D721Med (cell line): ENCODE measurements around the gene CNGA1.

Source experiments
- DNase-seq: peaks from one replicate; pipeline ENCODE4 v3.0.0; 2011; ENCODE audit warnings: low spot score; ENCODE audit not compliant: insufficient read length
- FAIRE-seq: peaks from 2 replicates; lab custom pipeline; 2011; peaks lifted over from hg19 to GRCh38; lab: Jason Lieb, UNC
- TF ChIP-seq, protein P1 (sequence below): IDR thresholded peaks from 2 replicates; pipeline ENCODE4 v1.5.1; 2012; ENCODE audit warnings: mild to moderate bottlenecking, control low read depth; ENCODE audit not compliant: insufficient read depth; ENCODE audit errors: missing control alignments

CNGA1 gene

GRCh38 chr4:47972721-47973120 is 43.8 kb downstream of the CNGA1 start:
- no peak for DNase-seq
- TF ChIP-seq, protein P1, sequence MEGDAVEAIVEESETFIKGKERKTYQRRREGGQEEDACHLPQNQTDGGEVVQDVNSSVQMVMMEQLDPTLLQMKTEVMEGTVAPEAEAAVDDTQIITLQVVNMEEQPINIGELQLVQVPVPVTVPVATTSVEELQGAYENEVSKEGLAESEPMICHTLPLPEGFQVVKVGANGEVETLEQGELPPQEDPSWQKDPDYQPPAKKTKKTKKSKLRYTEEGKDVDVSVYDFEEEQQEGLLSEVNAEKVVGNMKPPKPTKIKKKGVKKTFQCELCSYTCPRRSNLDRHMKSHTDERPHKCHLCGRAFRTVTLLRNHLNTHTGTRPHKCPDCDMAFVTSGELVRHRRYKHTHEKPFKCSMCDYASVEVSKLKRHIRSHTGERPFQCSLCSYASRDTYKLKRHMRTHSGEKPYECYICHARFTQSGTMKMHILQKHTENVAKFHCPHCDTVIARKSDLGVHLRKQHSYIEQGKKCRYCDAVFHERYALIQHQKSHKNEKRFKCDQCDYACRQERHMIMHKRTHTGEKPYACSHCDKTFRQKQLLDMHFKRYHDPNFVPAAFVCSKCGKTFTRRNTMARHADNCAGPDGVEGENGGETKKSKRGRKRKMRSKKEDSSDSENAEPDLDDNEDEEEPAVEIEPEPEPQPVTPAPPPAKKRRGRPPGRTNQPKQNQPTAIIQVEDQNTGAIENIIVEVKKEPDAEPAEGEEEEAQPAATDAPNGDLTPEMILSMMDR, result no peak
- no peak for FAIRE-seq

GRCh38 chr4:47972181-47972580 is 44.3 kb downstream of the CNGA1 start:
- FAIRE-seq (no peak), DNase-seq (no peak)
- TF ChIP-seq, protein P1, result no peak

DNA sequence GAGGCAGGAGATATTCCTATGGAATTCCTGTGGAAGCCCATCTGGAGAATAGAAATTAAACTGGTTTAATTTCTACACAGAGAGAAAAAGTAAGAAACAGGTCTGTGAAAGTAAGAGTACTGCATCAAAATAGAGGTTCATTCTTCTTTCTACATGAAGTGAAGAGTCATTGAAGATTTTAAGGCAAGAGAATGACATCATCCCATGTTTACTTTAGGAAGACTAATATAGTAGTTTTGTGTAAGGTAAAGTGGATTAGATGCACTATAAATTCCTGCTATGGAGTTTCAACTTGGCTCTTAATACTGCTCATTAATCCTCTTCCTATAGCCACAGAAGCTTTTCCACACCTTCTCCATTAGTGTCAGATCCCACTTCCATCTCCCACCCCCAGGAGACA is 47.6 kb downstream of the CNGA1 start:
- FAIRE-seq (no peak), DNase-seq (no peak)
- TF ChIP-seq, protein P1, result no peak

GRCh38 chr4:47954677-47955076 is 61.8 kb downstream of the CNGA1 start:
- DNase-seq (no peak), FAIRE-seq (no peak)
- TF ChIP-seq, protein P1, result no peak

DNA sequence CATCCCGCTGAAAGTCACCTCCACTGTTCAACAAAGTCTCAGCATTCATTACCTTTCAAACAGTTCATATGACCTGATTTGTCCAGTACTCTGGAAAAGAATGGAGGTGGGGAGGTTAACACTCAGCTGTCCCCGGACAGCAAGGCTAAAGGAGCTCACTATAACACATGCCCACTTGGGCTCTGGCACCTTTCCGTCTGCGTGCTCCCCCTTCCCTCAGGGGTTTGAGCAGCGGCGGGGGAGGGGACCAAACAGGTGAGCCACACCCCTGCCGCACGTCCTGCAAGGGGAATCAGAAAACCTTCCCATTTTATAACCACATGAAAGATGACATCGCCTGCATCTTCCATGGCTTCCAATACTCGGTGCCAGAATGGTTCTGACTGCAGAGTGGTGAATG is 62.2 kb downstream of the CNGA1 start:
- no peak for DNase-seq
- TF ChIP-seq, protein P1, result no peak
- no peak for FAIRE-seq

DNA sequence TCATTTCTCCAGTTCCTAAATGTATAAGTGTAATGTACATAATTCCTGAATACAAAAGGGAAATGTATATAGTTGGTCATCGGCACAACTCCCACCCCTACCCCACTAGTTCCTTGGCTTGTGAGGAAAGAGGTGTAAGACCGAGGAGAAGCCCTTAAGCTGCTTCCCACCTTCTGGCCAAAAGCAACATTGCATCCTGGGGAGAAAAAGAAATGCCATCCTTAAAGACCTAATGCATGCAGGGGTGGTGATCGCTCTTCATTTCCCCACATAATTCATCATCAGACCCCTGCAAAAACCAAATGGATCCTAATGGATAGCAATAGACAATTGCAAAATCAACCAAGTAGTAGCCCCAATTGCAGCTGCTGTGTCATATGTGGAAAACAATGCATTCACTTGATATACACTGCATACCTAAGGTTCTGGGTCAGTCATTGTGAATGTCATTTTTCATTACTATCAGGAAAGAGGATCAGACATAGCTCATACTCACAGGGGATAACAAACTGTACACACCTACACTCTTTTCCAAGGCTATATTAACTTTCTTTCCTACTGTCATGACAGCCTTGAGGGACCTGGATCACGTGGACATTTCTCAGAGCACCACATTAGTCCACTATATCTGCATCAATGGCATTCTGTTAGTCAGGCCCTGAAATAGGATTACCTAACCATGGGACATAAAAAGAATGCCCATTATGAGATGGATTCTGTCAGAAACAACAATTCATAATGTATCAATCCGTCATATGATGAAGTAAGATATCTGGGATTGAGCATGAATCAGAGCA is 70.4 kb downstream of the CNGA1 start:
- DNase-seq, result no peak
- TF ChIP-seq, protein P1, result no peak
- FAIRE-seq, result no peak
